Neuronal stem cell (in vitro differentiated cells): ENCODE results near the gene LELP1. TPM values are rescaled to one million over a fixed set of nuclear protein-coding genes. Genes with fewer than 3 reads are reported as not detected.

Experiments
- DNase-seq: peaks from one replicate; pipeline ENCODE4 v3.0.0-alpha.2; 2013; ENCODE audit warnings: low spot score
- H2AFZ ChIP-seq: one replicate; pipeline ENCODE4 v1.6.1; 2013; ENCODE audit warnings: mild to moderate bottlenecking, low read length, inconsistent platforms
- H2AK5ac ChIP-seq: 2 replicates; pipeline ENCODE4 v1.6.1; 2013; ENCODE audit warnings: low read depth, mild to moderate bottlenecking, inconsistent platforms, low read length, moderate library complexity, mixed read lengths
- H2BK120ac ChIP-seq: 2 replicates; pipeline ENCODE4 v1.6.1; 2013; ENCODE audit warnings: low read depth, mild to moderate bottlenecking, inconsistent platforms, low read length, moderate library complexity, mixed read lengths
- H2BK12ac ChIP-seq: one replicate; pipeline ENCODE4 v1.6.1; 2013; ENCODE audit warnings: low read length, inconsistent platforms
- H2BK15ac ChIP-seq: 2 replicates; pipeline ENCODE4 v1.6.1; 2013; ENCODE audit warnings: mild to moderate bottlenecking, low read length, inconsistent platforms, mixed read lengths
- H2BK5ac ChIP-seq: one replicate; pipeline ENCODE4 v1.6.1; 2013; ENCODE audit warnings: inconsistent platforms, mild to moderate bottlenecking, low read length, moderate library complexity
- H3K14ac ChIP-seq: one replicate; pipeline ENCODE4 v1.6.1; 2013; ENCODE audit warnings: low read length, inconsistent platforms
- H3K18ac ChIP-seq: 2 replicates; pipeline ENCODE4 v1.6.1; 2013; ENCODE audit warnings: low read length, inconsistent platforms
- H3K23ac ChIP-seq: 2 replicates; pipeline ENCODE4 v1.6.1; 2013; ENCODE audit warnings: low read depth, mild to moderate bottlenecking, mixed read lengths, low read length, inconsistent platforms; ENCODE audit not compliant: poor library complexity
- H3K27ac ChIP-seq: replicated peaks from 3 replicates; pipeline ENCODE4 v1.5.1; 2013; ENCODE audit warnings: low read length, inconsistent platforms
- H3K27me3 ChIP-seq, 3 experiments: 2 replicates each; pipeline ENCODE4 v1.6.1; 2013; ENCODE audit warnings: low read length in 3 of 3, mild to moderate bottlenecking in 2 of 3, inconsistent platforms in 1 of 3, low read depth in 1 of 3, mixed read lengths in 1 of 3, moderate library complexity in 1 of 3; ENCODE audit not compliant: control insufficient read depth in 3 of 3, insufficient read depth in 3 of 3
- H3K36me3 ChIP-seq, 2 donors: replicated peaks in 1 of 2; 2 replicates each; pipeline ENCODE4 v1.6.1; 2013; ENCODE audit warnings: low read length in 2 of 2; ENCODE audit not compliant: control insufficient read depth in 2 of 2, insufficient read depth in 2 of 2
- H3K4ac ChIP-seq: 2 replicates; pipeline ENCODE4 v1.6.1; 2013; ENCODE audit warnings: inconsistent platforms, mild to moderate bottlenecking, low read length, moderate library complexity
- H3K4me1 ChIP-seq, 2 donors: 1 replicate in 1 of 2; 2 replicates in 1 of 2; pipeline ENCODE4 v1.6.1; 2013; ENCODE audit warnings: low read length in 2 of 2, low read depth in 1 of 2; ENCODE audit not compliant: control insufficient read depth in 2 of 2, insufficient read depth in 1 of 2
- H3K4me2 ChIP-seq: one replicate; pipeline ENCODE4 v1.6.1; 2013; ENCODE audit warnings: mild to moderate bottlenecking, low read length, inconsistent platforms; ENCODE audit not compliant: insufficient read depth, poor library complexity, severe bottlenecking
- H3K4me3 ChIP-seq, 2 donors: 2 replicates each; pipeline ENCODE4 v1.5.1; 2013; ENCODE audit warnings: low read length in 2 of 2, mild to moderate bottlenecking in 2 of 2, inconsistent platforms in 1 of 2, moderate library complexity in 1 of 2
- H3K79me1 ChIP-seq: one replicate; pipeline ENCODE4 v1.6.1; 2013; ENCODE audit warnings: low read depth, mild to moderate bottlenecking, inconsistent platforms, low read length, moderate library complexity
- H3K9ac ChIP-seq: one replicate; pipeline ENCODE4 v1.6.1; 2013; ENCODE audit warnings: mild to moderate bottlenecking, low read depth, low read length, inconsistent platforms; ENCODE audit not compliant: poor library complexity
- H3K9me3 ChIP-seq, 2 donors: replicated peaks in 1 of 2; 2 replicates each; pipeline versions ENCODE3 to v1.6.1; 2013; ENCODE audit warnings: low read length in 2 of 2, mild to moderate bottlenecking in 2 of 2, inconsistent platforms in 1 of 2, low read depth in 1 of 2, mixed read lengths in 1 of 2, moderate library complexity in 1 of 2; ENCODE audit not compliant: control insufficient read depth in 2 of 2, insufficient read depth in 1 of 2
- H4K8ac ChIP-seq: one replicate; pipeline ENCODE4 v1.6.1; 2013; ENCODE audit warnings: low read depth, mild to moderate bottlenecking, inconsistent platforms, low read length, moderate library complexity
- H4K91ac ChIP-seq: one replicate; pipeline ENCODE4 v1.6.1; 2013; ENCODE audit warnings: low read length, low read depth, mild to moderate bottlenecking, inconsistent platforms; ENCODE audit not compliant: poor library complexity
- WGBS, 2 donors: extraction: QIAGEN DNeasy Blood & Tissue Kit; methylation state at CpG; one replicate each; pipeline ENCODE4 v1.1.7; 2013; ENCODE audit warnings: missing lambda C conversion rate in 2 of 2, mixed read lengths in 1 of 2; ENCODE audit not compliant: insufficient read length in 2 of 2, insufficient replicate concordance in 1 of 2; ENCODE audit errors: extremely low coverage in 2 of 2; 5-methylcytosine and 5-hydroxymethylcytosine counted together
- polyA plus RNA-seq, 2 experiments: library from polyadenylated mRNA; stranded (reverse); fragments of 200-250 nt; gene quantifications; one replicate each; pipeline ENCODE4 v1.2.3, GENCODE V29; 2013

LELP1 gene
- polyA plus RNA-seq (2013, experiment 1 of 2) = not detected
- polyA plus RNA-seq (2013, experiment 2 of 2) = not detected

DNA sequence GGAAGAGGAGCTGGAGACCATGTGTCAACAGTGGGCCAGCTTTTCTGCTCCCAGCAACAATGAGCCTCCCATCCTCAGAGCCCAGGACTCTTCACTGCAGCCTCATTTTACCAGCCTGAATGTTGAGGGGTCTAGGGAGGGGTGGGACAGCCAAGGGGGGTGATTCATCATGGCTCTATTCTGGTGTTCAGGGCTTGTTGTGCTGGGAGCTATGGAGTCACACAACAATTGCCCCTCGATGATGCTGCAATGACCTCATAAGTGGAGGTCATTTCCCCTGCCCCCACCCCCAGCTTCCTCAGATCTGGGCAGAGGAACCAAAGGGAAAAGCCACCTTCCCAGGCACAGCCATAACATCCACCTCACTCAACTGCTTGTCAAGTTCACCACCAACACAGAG lies at the start of gene LELP1:
Gene LELP1 (plus strand): TSS at position 301 of the 400 bp plus-strand sequence. CDS start 1,278 bp downstream, outside the sequence.
- H2AK5ac ChIP-seq = no peak within 1 kb of the TSS
- no CpG with 5 or more reads among the region's 1 CpG for WGBS, 2 donors

DNA sequence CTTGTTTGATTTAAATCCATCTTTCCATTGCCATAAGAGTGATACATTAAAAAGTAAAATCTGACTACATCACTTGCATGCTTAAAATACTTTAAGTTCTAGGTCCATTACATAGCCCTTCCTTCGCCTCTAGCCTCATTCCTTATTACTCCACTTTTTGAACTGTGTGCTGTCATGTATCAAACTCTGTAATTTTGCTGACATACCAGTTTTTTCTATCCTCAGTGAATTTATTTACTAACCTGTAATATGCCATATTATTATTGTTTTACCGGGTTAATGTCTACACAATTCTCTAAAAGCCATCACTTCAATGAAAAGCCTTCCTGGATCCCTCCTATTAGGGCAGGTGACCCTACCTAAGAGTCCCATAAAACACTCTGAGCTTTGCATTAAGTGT lies 47.7 kb upstream of the LELP1 start:
- Histone ChIP-seq H3K23ac (no peak overlapping the region), H3K4me1 (no peaks in the 10 kb centered on the region), H2AFZ (no peak overlapping the region), H3K27me3 (no peaks in the 10 kb centered on the region), H2BK5ac (no peak overlapping the region), H2AK5ac (no peak overlapping the region), H3K4ac (no peak overlapping the region), H2BK120ac (no peak overlapping the region), H4K91ac (no peak overlapping the region), H3K18ac (no peak overlapping the region), H3K27ac (no peak overlapping the region), H3K9me3 (peaks cover 0 to 3% of the 10 kb centered on the region in 2 donors), H3K79me1 (no peaks in the 10 kb centered on the region), H3K14ac (no peak overlapping the region), H3K36me3 (no peaks in the 10 kb centered on the region), H2BK15ac (no peak overlapping the region), H2BK12ac (no peak overlapping the region), H4K8ac (no peak overlapping the region), H3K4me2 (no peak overlapping the region), H3K9ac (no peak overlapping the region), H3K4me3 (no peak overlapping the region)
- no CpG with 5 or more reads among the region's 2 CpGs for WGBS, 2 donors
- no peak for DNase-seq

More for the DNA sequence above, at the start of gene LELP1:
- no peak within 1 kb of the TSS for H3K23ac ChIP-seq
- H3K9ac ChIP-seq = no peak within 1 kb of the TSS
- no peak within 1 kb of the TSS for H3K4me3 ChIP-seq
- no peaks in the 10 kb centered on the region for H3K4me1 ChIP-seq
- H3K27me3 ChIP-seq = peaks cover 0 to 4% (median 0%) of the 10 kb centered on the region in 3 experiments
- H2BK5ac ChIP-seq = no peak within 1 kb of the TSS
- H3K79me1 ChIP-seq = no peaks in the 10 kb centered on the region
- no peak within 1 kb of the TSS for H3K4me2 ChIP-seq
- H4K8ac ChIP-seq = no peak within 1 kb of the TSS
- H3K14ac ChIP-seq = no peak within 1 kb of the TSS
- H2BK12ac ChIP-seq = no peak within 1 kb of the TSS
- H2BK15ac ChIP-seq = no peak within 1 kb of the TSS
- H3K9me3 ChIP-seq = no peaks in the 10 kb centered on the region
- no peaks in the 10 kb centered on the region for H3K36me3 ChIP-seq
- H3K18ac ChIP-seq = no peak within 1 kb of the TSS
- H3K27ac ChIP-seq = no peak within 1 kb of the TSS
- DNase-seq = no peak
- H2AFZ ChIP-seq = no peak within 1 kb of the TSS
- no peak within 1 kb of the TSS for H3K4ac ChIP-seq
- no peak within 1 kb of the TSS for H4K91ac ChIP-seq
- no peak within 1 kb of the TSS for H2BK120ac ChIP-seq

DNA sequence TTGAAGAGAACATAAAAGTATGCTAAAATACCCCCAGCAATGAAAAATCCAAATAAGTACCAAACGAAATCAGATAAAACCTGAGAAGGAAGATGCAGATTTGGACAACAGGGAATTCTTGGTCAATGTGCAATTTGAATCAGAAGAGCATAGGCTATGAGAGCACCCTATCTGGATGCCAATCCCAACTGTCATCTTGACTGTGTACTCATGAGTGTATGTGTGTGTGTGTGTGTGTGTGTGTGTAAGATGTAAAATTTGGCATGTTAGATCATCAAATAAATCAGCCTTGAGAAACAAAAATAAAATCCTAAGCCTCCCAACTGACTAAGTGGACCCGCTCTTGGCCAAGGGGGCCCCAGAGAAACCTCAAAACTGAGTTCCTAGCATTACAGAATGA lies 34.5 kb upstream of the LELP1 start:
- H3K9ac ChIP-seq = no peak overlapping the region
- no peak overlapping the region for H3K23ac ChIP-seq
- no peak overlapping the region for H2AFZ ChIP-seq
- no CpG with 5 or more reads among the region's 2 CpGs for WGBS, 2 donors
- H3K4ac ChIP-seq = no peak overlapping the region
- H3K18ac ChIP-seq = no peak overlapping the region
- H3K79me1 ChIP-seq = no peaks in the 10 kb centered on the region
- H3K4me1 ChIP-seq = no peaks in the 10 kb centered on the region
- H2AK5ac ChIP-seq = no peak overlapping the region
- H3K27me3 ChIP-seq = no peaks in the 10 kb centered on the region
- H3K4me3 ChIP-seq = no peak overlapping the region
- H2BK12ac ChIP-seq = no peak overlapping the region
- no peak overlapping the region for H4K8ac ChIP-seq
- H4K91ac ChIP-seq = no peak overlapping the region
- H3K36me3 ChIP-seq = no peaks in the 10 kb centered on the region
- no peak overlapping the region for H3K4me2 ChIP-seq
- H3K27ac ChIP-seq = no peak overlapping the region
- no peaks in the 10 kb centered on the region for H3K9me3 ChIP-seq
- no peak for DNase-seq
- H2BK120ac ChIP-seq = no peak overlapping the region
- H2BK5ac ChIP-seq = no peak overlapping the region
- no peak overlapping the region for H2BK15ac ChIP-seq
- no peak overlapping the region for H3K14ac ChIP-seq

DNA sequence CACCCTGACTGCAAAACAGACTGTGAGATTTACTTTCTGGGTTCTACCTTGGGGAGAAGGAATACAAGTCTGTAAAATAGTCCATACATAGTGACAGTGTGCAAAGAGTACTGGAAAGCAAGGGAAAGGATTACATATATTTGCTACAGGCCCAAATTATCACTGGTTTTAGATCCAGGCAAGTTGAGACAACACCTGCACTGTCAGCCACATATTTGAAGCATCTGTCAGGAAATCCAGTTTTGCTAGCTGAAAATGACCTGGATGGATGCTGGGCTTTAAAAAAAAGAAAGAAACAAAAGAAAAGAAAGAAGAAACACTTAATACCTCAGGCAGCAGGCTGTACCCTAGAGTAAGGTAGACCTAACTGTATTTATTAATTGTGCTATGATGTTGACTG lies 28.6 kb upstream of the LELP1 start:
- Histone ChIP-seq H3K36me3 (no peaks in the 10 kb centered on the region), H3K14ac (no peak overlapping the region)
- no peak for DNase-seq

More for the DNA sequence above, 28.6 kb upstream of the LELP1 start:
- H3K9ac ChIP-seq = no peak overlapping the region
- H2AK5ac ChIP-seq = no peak overlapping the region
- H3K4ac ChIP-seq = no peak overlapping the region
- H4K91ac ChIP-seq = no peak overlapping the region
- no peak overlapping the region for H2BK15ac ChIP-seq
- H2BK5ac ChIP-seq = no peak overlapping the region
- H3K18ac ChIP-seq = no peak overlapping the region
- no peak overlapping the region for H3K4me2 ChIP-seq
- H3K4me3 ChIP-seq = no peak overlapping the region
- no peak overlapping the region for H2AFZ ChIP-seq
- H3K9me3 ChIP-seq = no peaks in the 10 kb centered on the region
- H4K8ac ChIP-seq = no peak overlapping the region
- no peak overlapping the region for H2BK120ac ChIP-seq
- no peak overlapping the region for H2BK12ac ChIP-seq
- H3K79me1 ChIP-seq = no peaks in the 10 kb centered on the region
- H3K4me1 ChIP-seq = no peaks in the 10 kb centered on the region
- H3K27me3 ChIP-seq = no peaks in the 10 kb centered on the region
- H3K27ac ChIP-seq = no peak overlapping the region
- no peak overlapping the region for H3K23ac ChIP-seq
